GM12801 (cell line): ENCODE results near the gene TMEM134.

Experiments
- CTCF ChIP-seq: IDR thresholded peaks from one replicate; pipeline ENCODE4 v1.5.1; 2011; ENCODE audit warnings: control low read depth; ENCODE audit not compliant: insufficient read length; ENCODE audit errors: extremely low read depth

The TMEM134 gene

GRCh38 chr11:67468056-67468455, 995 bp downstream of the TMEM134 start:
- TF ChIP-seq CTCF, result no peak

- no peak for TF ChIP-seq CTCF
These were observed 1.9 kb downstream of the TMEM134 start for GRCh38 chr11:67466962-67467771.

GRCh38 chr11:67466367-67466766, 2.7 kb downstream of the TMEM134 start:
- no peak for TF ChIP-seq CTCF

GRCh38 chr11:67465189-67465510, 3.9 kb downstream of the TMEM134 start:
- TF ChIP-seq CTCF, result no peak

- TF ChIP-seq CTCF, result no peak
These were observed 4.5 kb downstream of the TMEM134 start for GRCh38 chr11:67464411-67465188.

- no peak for TF ChIP-seq CTCF
These were observed 5.2 kb downstream of the TMEM134 start for GRCh38 chr11:67463680-67464410.

GRCh38 chr11:67463186-67463585, 5.9 kb downstream of the TMEM134 start:
- TF ChIP-seq CTCF, result no peak
